Heart left ventricle (tissue), 16 donors: ENCODE results near the gene MAOA. TPM values are rescaled to one million over a fixed set of nuclear protein-coding genes. Genes with fewer than 3 reads are reported as not detected.

Experiments
- ATAC-seq, 4 donors: fragments of 200-7000 bp; cut with Tn5 transposase; one replicate each; pipeline ENCODE4 v1.9.1; 2020 to 2022; ENCODE audit warnings: moderate library complexity in 4 of 4, mild to moderate bottlenecking in 3 of 4, moderate number of reproducible peaks in 1 of 4
- DNase-seq, 5 donors: peaks; one replicate each; pipeline ENCODE4 v3.0.0-alpha.2; 2020
- H3K27ac ChIP-seq, 12 donors: fragments of 200-600 bp; sonication (generic) in 4 of 12; one replicate each; pipeline versions ENCODE4 v1.5.0 to v1.8.0; 2016 to 2022; ENCODE audit warnings: mild to moderate bottlenecking in 2 of 12
- H3K27me3 ChIP-seq, 9 donors: fragments of 200-600 bp; sonication (generic) in 2 of 9; one replicate each; pipeline versions ENCODE4 v1.5.1 to v1.8.0; 2016 to 2022; ENCODE audit warnings: mild to moderate bottlenecking in 3 of 9
- H3K36me3 ChIP-seq, 9 donors: fragments of 200-600 bp; sonication (generic) in 2 of 9; one replicate each; pipeline versions ENCODE4 v1.5.0 to v1.8.0; 2018 to 2022; ENCODE audit warnings: mild to moderate bottlenecking in 2 of 9
- H3K4me1 ChIP-seq, 12 donors: fragments of 200-600 bp; sonication (generic) in 4 of 12; one replicate each; pipeline versions ENCODE4 v1.5.0 to v1.8.0; 2016 to 2022; ENCODE audit warnings: mild to moderate bottlenecking in 3 of 12
- H3K4me3 ChIP-seq, 12 donors: fragments of 200-600 bp; sonication (generic) in 4 of 12; one replicate each; pipeline versions ENCODE4 v1.5.0 to v1.8.0; 2017 to 2022; ENCODE audit warnings: mild to moderate bottlenecking in 9 of 12, moderate library complexity in 4 of 12
- H3K9me3 ChIP-seq, 12 donors: fragments of 200-600 bp; sonication (generic) in 4 of 12; one replicate each; pipeline versions ENCODE4 v1.5.0 to v1.8.0; 2016 to 2022; ENCODE audit warnings: mild to moderate bottlenecking in 1 of 12
- POLR2A ChIP-seq, 2 donors: fragments of 450-650 bp; IDR thresholded peaks; one replicate each; pipeline ENCODE4 v1.6.1; 2017; ENCODE audit warnings: antibody characterized with exemption in 2 of 2, mild to moderate bottlenecking in 2 of 2, moderate library complexity in 2 of 2
- WGBS, 4 donors: extraction: QIAGEN DNeasy Blood & Tissue Kit in 2 of 4; methylation state at CpG; one replicate each; pipeline versions ENCODE4 v1.1.5 to v1.1.7; 2013 to 2018; 5-methylcytosine and 5-hydroxymethylcytosine counted together
- intact Hi-C, 10 donors: fragments of 100-400 bp; cut with DNase I; formaldehyde crosslinking; loops; one replicate each; pipeline versions ENCODE4 v1.11.1 to v1.14.2; 2022
- polyA plus RNA-seq, 2 donors: library from polyadenylated mRNA; stranded (reverse); fragments of 200-250 nt; gene quantifications; one replicate each; pipeline ENCODE4 v1.2.3, GENCODE V29; 2013
- total RNA-seq, 9 donors: library from RNA; depleted of rRNA in 2 of 9; stranded (reverse); fragments of >200 nt in 2 of 9; fragmentation: NEBNext Ultra II Directional in 3 of 9; extraction: Animal tissue kit (Norgen Biotek cat#: 25700) in 3 of 9; gene quantifications; one replicate each; pipeline versions ENCODE4 v1.1.0 to v1.2.4, GENCODE V29; 2016 to 2023
- TF ChIP-seq, protein P1 (sequence below), 12 donors: fragments of 200-600 bp; sonication (generic) in 4 of 12; IDR thresholded peaks; one replicate each; pipeline versions ENCODE4 v1.5.0 to v1.8.0; 2018 to 2022; ENCODE audit warnings: antibody characterized with exemption in 12 of 12, mild to moderate bottlenecking in 5 of 12
- donor health status: ischemic (EF 13 %, LVEDD 7.1; RV severe dilation, severe dysfunction).
- donor health status: healthy with polysubstance abuse.
- donor health status: DM: no; HTN: yes; CAD: no.
- donor health status: DM: no; HTN: no; CAD: no.
- donor health status: ischemic (EF 25% LVEDD 6.9; RV normal size, moderate dysfunction).
- donor health status: ischemic (EF 25% LVEDD 5.7; RV mildly dilated, moderate dysfunction).
- donor health status: healthy.
- donor health status: DM: yes; HTN: yes; CAD: no.
- donor health status: ischemic (EF 35%, LVEDD 5.7; RV mildly dilated, moderate dysfunction).
- donor health status: nonischemic (EF 11% LVEDD 7.7; RV severe dilation, severe dysfunction).
- donor health status: DM: yes; HTN: yes; CAD: no.
- donor health status: PGD.
- donor health status: ischemic (EF 29% LVEDD 5.4; RV normal size, mild dysfunction).
- donor health status: nonischemic (EF 23%, LVEDD 6.1; RV moderate dilation, normal function).

MAOA gene
- total and polyA plus RNA-seq, 11 donors: 38.2 to 320 (median 104) TPM

DNA sequence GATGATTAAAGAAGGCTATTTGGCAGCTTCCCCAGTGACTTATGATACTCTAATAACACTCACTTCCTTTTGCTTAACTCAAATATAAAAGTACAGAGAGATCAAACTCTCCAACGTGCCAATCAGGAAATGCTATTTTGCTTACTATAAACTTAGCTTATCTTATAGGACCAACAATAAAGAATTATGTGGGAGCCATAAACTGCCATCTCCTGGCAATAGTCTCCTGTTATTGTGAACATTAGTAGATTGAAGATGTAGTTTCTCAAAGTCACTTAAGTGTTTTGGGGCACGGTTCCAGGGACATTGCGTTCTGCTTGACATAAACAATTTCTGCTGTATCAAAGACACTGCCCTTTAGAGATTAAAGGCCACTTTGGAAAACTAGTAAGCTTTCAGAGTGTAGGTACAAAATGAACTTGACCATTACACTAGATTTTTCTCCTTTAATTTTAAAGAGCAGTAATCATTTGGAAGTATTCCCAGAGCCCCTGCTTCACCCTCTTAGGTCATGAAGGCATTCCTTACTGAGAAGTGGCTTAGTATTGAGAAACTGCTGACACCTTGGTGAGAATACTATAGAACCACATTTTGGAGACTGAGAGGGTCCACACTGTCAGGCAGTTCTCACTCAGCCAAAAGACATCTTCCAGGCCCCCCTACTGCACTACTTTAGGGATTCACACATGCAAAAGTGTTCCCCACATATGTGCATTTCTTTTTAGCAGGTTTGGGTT is 51.9 kb downstream of the MAOA start:
- peak in 4 of 5 donors; percentile 26 to 74 (median 50) for DNase-seq

GRCh38 chrX:43716144-43716543 is 60.0 kb downstream of the MAOA start:
- TF ChIP-seq, protein P1, sequence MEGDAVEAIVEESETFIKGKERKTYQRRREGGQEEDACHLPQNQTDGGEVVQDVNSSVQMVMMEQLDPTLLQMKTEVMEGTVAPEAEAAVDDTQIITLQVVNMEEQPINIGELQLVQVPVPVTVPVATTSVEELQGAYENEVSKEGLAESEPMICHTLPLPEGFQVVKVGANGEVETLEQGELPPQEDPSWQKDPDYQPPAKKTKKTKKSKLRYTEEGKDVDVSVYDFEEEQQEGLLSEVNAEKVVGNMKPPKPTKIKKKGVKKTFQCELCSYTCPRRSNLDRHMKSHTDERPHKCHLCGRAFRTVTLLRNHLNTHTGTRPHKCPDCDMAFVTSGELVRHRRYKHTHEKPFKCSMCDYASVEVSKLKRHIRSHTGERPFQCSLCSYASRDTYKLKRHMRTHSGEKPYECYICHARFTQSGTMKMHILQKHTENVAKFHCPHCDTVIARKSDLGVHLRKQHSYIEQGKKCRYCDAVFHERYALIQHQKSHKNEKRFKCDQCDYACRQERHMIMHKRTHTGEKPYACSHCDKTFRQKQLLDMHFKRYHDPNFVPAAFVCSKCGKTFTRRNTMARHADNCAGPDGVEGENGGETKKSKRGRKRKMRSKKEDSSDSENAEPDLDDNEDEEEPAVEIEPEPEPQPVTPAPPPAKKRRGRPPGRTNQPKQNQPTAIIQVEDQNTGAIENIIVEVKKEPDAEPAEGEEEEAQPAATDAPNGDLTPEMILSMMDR (IDR thresholded peaks at IDR 0.05): no peak
- no peak for TF ChIP-seq POLR2A (IDR thresholded peaks at IDR 0.05)
- Histone ChIP-seq H3K9me3 (peaks cover 0 to 5% (median 0%) of the 10 kb centered on the region in 12 donors), H3K27me3 (peaks cover 0 to 21% (median 0%) of the 10 kb centered on the region in 9 donors), H3K4me3 (no peak overlapping the region), H3K36me3 (peaks cover 0 to 4% (median 0%) of the 10 kb centered on the region in 9 donors), H3K4me1 (peaks cover 0 to 3% (median 0%) of the 10 kb centered on the region in 12 donors), H3K27ac (no peak overlapping the region)
- WGBS, 4 donors: 81 to 89% (median 83%) methylated on average over 2 of the region's 2 CpGs
- intact Hi-C loops: no loop called here
- ATAC-seq (no peak), DNase-seq (no peak)

More for the DNA sequence above, 51.9 kb downstream of the MAOA start:
- WGBS, 4 donors: 8 to 42% (median 21%) methylated on average over 3 of the region's 3 CpGs
- TF ChIP-seq POLR2A (IDR thresholded peaks at IDR 0.05): no peak
- TF ChIP-seq, protein P1 (IDR thresholded peaks at IDR 0.05): no peak
- Histone ChIP-seq H3K4me3 (no peak overlapping the region), H3K4me1 (peaks cover 0 to 52% (median 16%) of the 10 kb centered on the region in 12 donors), H3K36me3 (peaks cover 0 to 4% (median 0%) of the 10 kb centered on the region in 9 donors), H3K9me3 (no peaks in the 10 kb centered on the region), H3K27ac (peak overlapping the region; percentile 50 to 91 (median 77)), H3K27me3 (peaks cover 0 to 19% (median 0%) of the 10 kb centered on the region in 9 donors)
- intact Hi-C loops: loop anchor here in 5 of 10 donors (2.0 to 10.0 kb wide), 4 partner anchors 51 to 56 kb away; partner anchors contain the start of gene MAOA (in 3 of the 5)
- peak; percentile 53 to 78 (median 68) for ATAC-seq

DNA sequence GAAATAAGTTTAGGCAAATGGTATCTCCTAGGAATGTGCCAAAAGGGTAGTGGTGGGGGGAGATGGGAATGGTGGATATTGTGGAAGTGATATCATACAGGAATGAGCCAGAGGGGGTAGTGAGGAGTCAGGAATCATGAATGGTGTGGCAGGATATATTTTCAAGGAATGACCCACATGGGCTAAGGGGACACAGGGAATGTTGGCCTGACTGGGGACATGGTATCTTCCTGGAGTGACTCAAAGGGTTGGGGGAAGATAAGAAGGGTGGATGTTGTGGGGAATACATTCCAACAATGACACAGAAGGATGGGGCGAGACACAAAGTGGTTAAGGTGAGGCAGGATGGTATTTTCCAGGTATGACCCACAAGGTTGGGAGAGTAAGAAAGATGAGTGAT is 60.6 kb downstream of the MAOA start:
- Histone ChIP-seq H3K4me3 (no peak overlapping the region), H3K27ac (no peak overlapping the region), H3K4me1 (no peaks in the 10 kb centered on the region), H3K36me3 (peaks cover 0 to 4% (median 0%) of the 10 kb centered on the region in 9 donors), H3K27me3 (peaks cover 0 to 15% (median 0%) of the 10 kb centered on the region in 9 donors), H3K9me3 (peaks cover 0 to 10% (median 0%) of the 10 kb centered on the region in 12 donors)
- no peak for DNase-seq
- intact Hi-C loops: no loop called here
- TF ChIP-seq, protein P1 (IDR thresholded peaks at IDR 0.05): no peak
- TF ChIP-seq POLR2A (IDR thresholded peaks at IDR 0.05): no peak
- 65 to 98% (median 82%) methylated on average over 1 of the region's 1 CpG for WGBS, 4 donors
- ATAC-seq: no peak

GRCh38 chrX:43717161-43717560 is 61.1 kb downstream of the MAOA start:
- WGBS, 4 donors: 82 to 96% (median 89%) methylated on average over 1 of the region's 1 CpG
- no peak for DNase-seq
- H3K36me3 ChIP-seq: peaks cover 0 to 4% (median 0%) of the 10 kb centered on the region in 9 donors
- no peak overlapping the region for H3K27ac ChIP-seq
- peaks cover 0 to 11% (median 0%) of the 10 kb centered on the region in 9 donors for H3K27me3 ChIP-seq
- no peak for ATAC-seq
- TF ChIP-seq, protein P1 (IDR thresholded peaks at IDR 0.05): no peak
- no peak for TF ChIP-seq POLR2A (IDR thresholded peaks at IDR 0.05)
- intact Hi-C loops: no loop called here
- H3K4me1 ChIP-seq: no peaks in the 10 kb centered on the region
- H3K4me3 ChIP-seq: no peak overlapping the region
- H3K9me3 ChIP-seq: peaks cover 0 to 13% (median 0%) of the 10 kb centered on the region in 12 donors
